HG02970 (cell line): ENCODE data around the gene XPNPEP3.

Experiments used
- ATAC-seq: cut with Tn5 transposase; IDR thresholded peaks from one replicate; pipeline ENCODE4 v1.9.1; 2021; ENCODE audit warnings: mild to moderate bottlenecking, moderate library complexity, moderate number of reproducible peaks; ENCODE audit not compliant: unreplicated experiment, low FRiP score

Gene XPNPEP3

GRCh38 chr22:40979871-40980270 lies 122.9 kb downstream of the XPNPEP3 start:
- no peak for ATAC-seq
